GM12872 (cell line): ENCODE measurements around the gene DDAH1.

ENCODE experiments used
- TF ChIP-seq, protein P1 (sequence below): IDR thresholded peaks from 3 replicates; pipeline ENCODE4 v1.5.1; 2011; ENCODE audit warnings: low read depth, mild to moderate bottlenecking, low read length, moderate library complexity; ENCODE audit not compliant: insufficient read depth

Gene DDAH1

DNA sequence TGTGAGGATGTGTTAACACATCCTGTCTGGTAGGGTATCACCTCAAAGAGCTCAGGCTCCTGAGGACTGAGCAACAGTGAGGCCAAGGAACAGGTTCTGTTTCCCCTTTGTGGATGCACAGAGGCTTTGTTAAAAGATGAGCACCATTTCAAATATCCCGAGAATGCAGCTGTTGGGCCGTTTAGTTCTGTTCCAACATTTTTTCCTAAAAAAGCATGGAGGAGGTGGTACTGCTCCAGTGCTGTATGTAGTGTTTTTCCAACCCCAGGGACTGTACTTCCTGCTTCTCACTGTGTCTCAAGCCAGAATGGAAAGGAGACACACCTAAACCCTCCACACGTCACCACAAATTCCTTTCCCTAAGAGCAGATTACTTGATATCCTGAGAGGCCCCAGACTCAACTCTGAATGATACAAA, 134.7 kb downstream of the DDAH1 start:
- TF ChIP-seq, protein P1, sequence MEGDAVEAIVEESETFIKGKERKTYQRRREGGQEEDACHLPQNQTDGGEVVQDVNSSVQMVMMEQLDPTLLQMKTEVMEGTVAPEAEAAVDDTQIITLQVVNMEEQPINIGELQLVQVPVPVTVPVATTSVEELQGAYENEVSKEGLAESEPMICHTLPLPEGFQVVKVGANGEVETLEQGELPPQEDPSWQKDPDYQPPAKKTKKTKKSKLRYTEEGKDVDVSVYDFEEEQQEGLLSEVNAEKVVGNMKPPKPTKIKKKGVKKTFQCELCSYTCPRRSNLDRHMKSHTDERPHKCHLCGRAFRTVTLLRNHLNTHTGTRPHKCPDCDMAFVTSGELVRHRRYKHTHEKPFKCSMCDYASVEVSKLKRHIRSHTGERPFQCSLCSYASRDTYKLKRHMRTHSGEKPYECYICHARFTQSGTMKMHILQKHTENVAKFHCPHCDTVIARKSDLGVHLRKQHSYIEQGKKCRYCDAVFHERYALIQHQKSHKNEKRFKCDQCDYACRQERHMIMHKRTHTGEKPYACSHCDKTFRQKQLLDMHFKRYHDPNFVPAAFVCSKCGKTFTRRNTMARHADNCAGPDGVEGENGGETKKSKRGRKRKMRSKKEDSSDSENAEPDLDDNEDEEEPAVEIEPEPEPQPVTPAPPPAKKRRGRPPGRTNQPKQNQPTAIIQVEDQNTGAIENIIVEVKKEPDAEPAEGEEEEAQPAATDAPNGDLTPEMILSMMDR, result no peak

DNA sequence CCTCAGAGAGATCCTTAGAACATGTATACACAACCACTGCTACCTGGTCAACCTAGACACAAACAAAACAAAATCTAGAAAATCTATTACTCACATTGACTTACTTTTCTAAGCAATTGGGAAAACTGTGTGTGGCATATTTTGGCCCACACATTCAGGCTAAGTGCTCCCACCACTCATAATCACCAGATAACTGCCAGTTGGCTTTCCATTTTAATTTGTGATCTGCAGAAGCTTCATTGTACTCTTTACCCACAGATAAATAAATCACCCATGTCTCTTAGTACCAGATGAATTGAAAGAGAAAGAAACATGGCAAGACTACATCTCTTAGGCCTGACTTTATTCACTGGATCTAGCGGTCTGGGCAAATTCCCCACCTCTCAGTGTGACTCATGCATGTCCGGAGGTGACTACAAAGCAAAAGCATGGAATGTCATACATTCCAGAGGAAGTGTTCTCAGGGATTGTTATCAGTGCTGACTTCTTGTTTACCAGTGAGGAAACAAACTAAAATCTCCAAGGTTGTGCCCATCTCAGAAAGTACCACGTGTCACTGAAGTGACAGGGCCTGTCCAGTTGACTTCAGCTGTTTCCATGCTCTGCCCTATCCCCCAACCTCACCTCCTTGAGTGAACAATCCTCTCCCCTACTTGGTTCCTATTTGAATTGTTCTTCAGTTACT, 136.1 kb downstream of the DDAH1 start:
- TF ChIP-seq, protein P1, result no peak

DNA sequence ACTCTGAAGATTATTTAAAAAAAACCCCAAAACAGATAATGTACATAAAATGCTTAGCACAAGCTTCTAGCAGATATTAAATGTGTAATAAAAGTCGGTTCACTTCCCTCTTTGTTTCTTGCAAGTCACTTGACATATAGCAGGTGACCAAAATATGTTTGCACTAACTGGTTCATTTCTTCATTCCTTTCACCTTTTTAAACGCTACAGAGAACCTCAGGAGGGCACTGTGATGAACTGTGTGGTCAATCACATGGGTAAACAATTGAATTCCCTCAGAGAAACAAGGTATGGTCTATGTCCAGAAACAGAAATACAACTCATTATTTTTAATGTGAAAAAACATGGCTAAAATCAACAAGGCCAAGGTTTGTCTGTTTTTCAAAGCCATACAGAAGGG, 137.2 kb downstream of the DDAH1 start:
- TF ChIP-seq, protein P1, result no peak

DNA sequence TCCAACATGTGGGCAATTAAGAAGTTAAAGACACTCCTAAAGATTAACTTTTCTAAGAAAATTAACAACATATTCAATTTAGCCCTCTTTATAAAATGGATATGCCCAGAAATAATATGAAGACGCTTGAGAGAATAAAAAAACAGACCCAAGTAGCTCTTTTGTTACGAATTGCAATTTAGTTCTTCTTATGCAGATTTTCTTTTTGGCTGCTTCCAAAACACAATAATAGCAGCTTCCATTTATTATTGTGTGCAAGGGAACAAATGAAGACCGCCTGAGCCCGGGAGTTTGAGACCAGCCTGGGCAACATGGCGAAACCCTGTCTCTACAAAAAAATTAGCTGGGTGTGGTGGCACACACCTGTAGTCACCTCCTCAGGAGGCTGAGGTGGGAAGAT, 138.1 kb downstream of the DDAH1 start:
- TF ChIP-seq, protein P1, result no peak

DNA sequence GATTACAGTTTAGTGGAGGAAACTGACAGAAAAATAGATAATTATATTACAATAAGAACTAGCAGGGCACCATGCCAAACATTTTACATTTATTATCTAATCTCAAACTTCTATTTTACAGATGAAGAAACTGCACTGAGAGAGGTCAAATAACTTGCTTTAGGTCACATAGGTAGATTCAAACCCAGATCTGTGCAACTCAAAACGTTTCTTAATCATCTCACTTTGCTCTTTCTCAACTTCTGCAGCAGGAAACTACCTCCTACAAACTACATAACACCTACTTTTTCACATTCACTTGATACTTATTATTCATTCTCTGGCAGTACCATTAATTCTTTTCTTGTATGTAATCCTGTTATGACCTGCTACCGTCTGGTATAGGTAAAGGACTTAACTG, 138.6 kb downstream of the DDAH1 start:
- TF ChIP-seq, protein P1, result no peak

DNA sequence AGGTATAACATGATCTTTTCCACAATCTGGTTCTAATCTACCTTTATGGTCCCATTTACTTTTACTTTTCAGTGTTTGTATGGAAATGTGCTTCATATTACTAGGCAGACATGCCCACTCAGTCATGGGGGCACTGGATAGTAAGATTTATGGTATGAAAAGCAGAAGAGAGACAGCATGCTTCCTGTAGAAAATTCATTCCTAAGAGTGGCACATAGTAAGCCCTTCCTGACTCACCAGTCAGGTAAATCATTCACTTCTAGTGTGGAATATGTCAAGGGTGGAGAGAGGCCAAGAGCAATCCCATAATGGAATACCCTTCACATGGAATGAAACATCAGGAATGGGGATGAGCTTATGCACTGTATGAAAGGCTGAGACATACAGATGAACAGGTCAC, 139.0 kb downstream of the DDAH1 start:
- TF ChIP-seq, protein P1, result no peak

DNA sequence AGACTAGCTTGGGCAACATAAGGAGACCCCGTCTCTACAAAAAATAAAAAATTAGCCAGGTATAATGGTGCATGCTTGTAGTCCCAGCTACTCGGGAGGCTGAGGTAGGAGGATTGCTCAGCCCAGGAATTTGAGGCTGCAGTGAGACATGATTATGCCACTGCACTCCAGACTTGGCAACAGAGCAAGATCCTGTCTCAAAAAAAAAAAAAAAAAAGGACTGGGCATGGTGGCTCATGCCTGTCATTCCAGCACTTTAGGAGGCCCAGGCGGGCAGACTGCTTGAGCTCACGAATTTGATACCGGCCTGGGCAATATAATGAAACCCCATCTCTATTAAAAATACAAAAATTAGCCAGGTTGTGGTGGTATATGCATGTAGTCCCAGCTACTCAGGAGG, 141.2 kb downstream of the DDAH1 start:
- TF ChIP-seq, protein P1, result no peak
